Activated CD8-positive, alpha-beta memory T cell treated with anti-CD3 and anti-CD28 coated beads, Interleukin-2, amount 50 U/mL, for 24 hours (primary cell): ENCODE results near the gene TMEM163.
"Not testable (repeated sequence)": the region's sequence is repeated elsewhere in the genome, so short reads cannot be mapped to it uniquely, and the experiment has no call there.

Experiments
- DNase-seq: peaks from one replicate; pipeline ENCODE4 v3.0.0-alpha.2; 2020; ENCODE audit errors: extremely low read depth

Gene TMEM163

GRCh38 chr2:134536296-134536695 is 182.5 kb downstream of the TMEM163 start:
- no peak for DNase-seq

GRCh38 chr2:134532537-134532936 is 186.3 kb downstream of the TMEM163 start:
- DNase-seq = no peak

- DNase-seq = no peak
Measured at GRCh38 chr2:134527381-134527780, 191.4 kb downstream of the TMEM163 start.

GRCh38 chr2:134522496-134523455 is 196.0 kb downstream of the TMEM163 start:
- no peak for DNase-seq

GRCh38 chr2:134518101-134518500 is 200.7 kb downstream of the TMEM163 start:
- no peak for DNase-seq

GRCh38 chr2:134515137-134515536 is 203.7 kb downstream of the TMEM163 start:
- DNase-seq = no peak

- DNase-seq = no peak
Measured at GRCh38 chr2:134513465-134513804, 205.4 kb downstream of the TMEM163 start.

- no peak for DNase-seq
Measured at GRCh38 chr2:134512734-134513464, 205.9 kb downstream of the TMEM163 start.

- no peak for DNase-seq
Measured at GRCh38 chr2:134508391-134508790, 210.4 kb downstream of the TMEM163 start.

GRCh38 chr2:134507697-134508096 is 211.1 kb downstream of the TMEM163 start:
- no peak for DNase-seq

- not testable (repeated sequence) for DNase-seq
Measured at GRCh38 chr2:134507159-134507558, 211.6 kb downstream of the TMEM163 start.

- DNase-seq = no peak
Measured at GRCh38 chr2:134505446-134505845, 213.4 kb downstream of the TMEM163 start.

GRCh38 chr2:134504586-134505336 is 214.0 kb downstream of the TMEM163 start:
- no peak for DNase-seq

GRCh38 chr2:134502104-134502503 is 216.7 kb downstream of the TMEM163 start:
- no peak for DNase-seq

GRCh38 chr2:134501476-134502091 is 217.2 kb downstream of the TMEM163 start:
- no peak for DNase-seq

- DNase-seq = no peak
Measured at GRCh38 chr2:134500211-134500935, 218.4 kb downstream of the TMEM163 start.

GRCh38 chr2:134499307-134499926 is 219.4 kb downstream of the TMEM163 start:
- DNase-seq = no peak

GRCh38 chr2:134498654-134499053 is 220.1 kb downstream of the TMEM163 start:
- no peak for DNase-seq

- DNase-seq = no peak
Measured at GRCh38 chr2:134493797-134494196, 225.0 kb downstream of the TMEM163 start.

- DNase-seq = no peak
Measured at GRCh38 chr2:134491771-134492441, 226.9 kb downstream of the TMEM163 start.
